DND-41 (cell line): ENCODE measurements around the gene SULT1C3.

Source experiments
- ATAC-seq: fragments of 200-7000 bp; cut with Tn5 transposase; 3 replicates; pipeline ENCODE4 v1.9.1; 2021; ENCODE audit warnings: low read depth; ENCODE audit not compliant: insufficient read depth
- DNase-seq: peaks from one replicate; pipeline ENCODE4 v3.0.0-alpha.2; 2020
- H2AFZ ChIP-seq: 2 replicates; pipeline ENCODE4 v1.6.0; 2012; ENCODE audit warnings: low read depth, low read length
- H3K27ac ChIP-seq: 2 replicates; pipeline ENCODE4 v1.5.1; 2012; ENCODE audit warnings: low read length, inconsistent platforms
- H3K27me3 ChIP-seq: fragments of 200-600 bp; sonication (generic); 2 replicates; pipeline ENCODE4 v1.6.0; 2012; ENCODE audit warnings: low read length, mild to moderate bottlenecking, inconsistent platforms; ENCODE audit not compliant: insufficient read depth, poor library complexity
- H3K36me3 ChIP-seq: 2 replicates; pipeline ENCODE4 v1.5.1; 2012; ENCODE audit warnings: low read length, inconsistent platforms; ENCODE audit not compliant: insufficient read depth
- H3K4me1 ChIP-seq: 2 replicates; pipeline ENCODE4 v1.5.1; 2012; ENCODE audit warnings: mild to moderate bottlenecking, low read length; ENCODE audit not compliant: insufficient read depth
- H3K4me2 ChIP-seq: 2 replicates; pipeline ENCODE4 v1.6.0; 2012; ENCODE audit warnings: mild to moderate bottlenecking, moderate library complexity, low read length, inconsistent platforms; ENCODE audit not compliant: insufficient read depth
- H3K4me3 ChIP-seq, 2 experiments: fragments of 200-600 bp in 1 of 2; shearing (Covaris generic) in 1 of 2; 2 replicates each; pipeline ENCODE4 v1.5.1; 2012 to 2016; ENCODE audit warnings: inconsistent platforms in 2 of 2, low read length in 2 of 2, mild to moderate bottlenecking in 2 of 2, low read depth in 1 of 2, moderate library complexity in 1 of 2
- H3K79me2 ChIP-seq: 2 replicates; pipeline ENCODE4 v1.6.0; 2012; ENCODE audit warnings: low read length, inconsistent platforms; ENCODE audit not compliant: insufficient read depth
- H3K9ac ChIP-seq: 2 replicates; pipeline ENCODE4 v1.6.0; 2012; ENCODE audit warnings: low read depth, mild to moderate bottlenecking, inconsistent platforms, low read length, moderate library complexity
- H3K9me3 ChIP-seq: 2 replicates; pipeline ENCODE4 v1.5.1; 2012; ENCODE audit warnings: low read length, moderate library complexity, mild to moderate bottlenecking, inconsistent platforms; ENCODE audit not compliant: insufficient read depth, severe bottlenecking
- H4K20me1 ChIP-seq: 2 replicates; pipeline ENCODE4 v1.6.0; 2012; ENCODE audit warnings: low read length; ENCODE audit not compliant: insufficient read depth
- EZH2 ChIP-seq: IDR thresholded peaks from 3 replicates; pipeline ENCODE4 v1.6.1; 2012; ENCODE audit warnings: borderline replicate concordance, low read depth, mild to moderate bottlenecking, moderate library complexity, low read length, inconsistent platforms; ENCODE audit not compliant: severe bottlenecking
- TF ChIP-seq, protein P1 (sequence below): IDR thresholded peaks from 2 replicates; pipeline ENCODE4 v1.5.1; 2012; ENCODE audit warnings: borderline replicate concordance, low read length, moderate library complexity, mild to moderate bottlenecking; ENCODE audit not compliant: poor library complexity, severe bottlenecking; ENCODE audit errors: extremely low read depth

The SULT1C3 gene

DNA sequence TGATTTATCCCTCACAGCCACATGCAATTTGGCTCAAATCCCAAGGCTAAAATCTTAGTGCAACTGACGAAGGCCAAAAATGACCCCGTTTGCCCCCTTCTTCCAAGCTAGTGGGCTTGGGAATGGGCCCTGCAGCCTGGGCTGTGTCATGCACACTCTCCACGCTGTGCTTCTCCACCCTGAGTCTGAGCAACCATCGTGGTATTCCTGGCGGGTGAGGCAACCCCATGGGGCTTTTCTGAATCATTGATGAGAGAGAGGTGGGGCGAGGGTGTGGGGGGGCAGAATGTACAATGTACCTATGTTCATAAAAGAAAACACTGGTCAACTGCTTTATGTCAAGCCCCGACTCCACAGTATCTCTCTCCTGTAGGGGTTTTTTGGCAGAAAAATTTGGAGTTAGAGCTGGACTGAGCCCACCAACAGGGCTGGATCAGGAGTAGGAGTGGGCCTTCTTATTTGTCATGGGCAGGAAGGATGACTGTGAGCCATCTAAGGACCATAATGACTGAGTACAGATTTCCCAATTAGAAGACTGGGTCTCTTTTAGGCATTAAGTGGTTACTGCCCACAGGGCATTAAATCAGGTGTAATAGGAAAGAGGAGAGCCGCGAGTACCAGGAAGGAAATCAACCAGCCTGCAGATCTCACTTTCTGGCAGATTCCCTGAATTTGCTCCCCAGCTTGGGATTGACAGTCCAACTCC lies 57.8 kb downstream of the SULT1C3 start:
- ATAC-seq: no peak
- Histone ChIP-seq H3K4me3 (no peak overlapping the region), H3K4me1 (no peaks in the 10 kb centered on the region), H3K9ac (no peak overlapping the region), H3K9me3 (no peaks in the 10 kb centered on the region), H2AFZ (no peak overlapping the region), H3K4me2 (no peak overlapping the region), H4K20me1 (no peaks in the 10 kb centered on the region), H3K27me3 (no peaks in the 10 kb centered on the region), H3K79me2 (no peaks in the 10 kb centered on the region), H3K36me3 (no peaks in the 10 kb centered on the region), H3K27ac (no peak overlapping the region)
- no peak for DNase-seq
- TF ChIP-seq, protein P1, sequence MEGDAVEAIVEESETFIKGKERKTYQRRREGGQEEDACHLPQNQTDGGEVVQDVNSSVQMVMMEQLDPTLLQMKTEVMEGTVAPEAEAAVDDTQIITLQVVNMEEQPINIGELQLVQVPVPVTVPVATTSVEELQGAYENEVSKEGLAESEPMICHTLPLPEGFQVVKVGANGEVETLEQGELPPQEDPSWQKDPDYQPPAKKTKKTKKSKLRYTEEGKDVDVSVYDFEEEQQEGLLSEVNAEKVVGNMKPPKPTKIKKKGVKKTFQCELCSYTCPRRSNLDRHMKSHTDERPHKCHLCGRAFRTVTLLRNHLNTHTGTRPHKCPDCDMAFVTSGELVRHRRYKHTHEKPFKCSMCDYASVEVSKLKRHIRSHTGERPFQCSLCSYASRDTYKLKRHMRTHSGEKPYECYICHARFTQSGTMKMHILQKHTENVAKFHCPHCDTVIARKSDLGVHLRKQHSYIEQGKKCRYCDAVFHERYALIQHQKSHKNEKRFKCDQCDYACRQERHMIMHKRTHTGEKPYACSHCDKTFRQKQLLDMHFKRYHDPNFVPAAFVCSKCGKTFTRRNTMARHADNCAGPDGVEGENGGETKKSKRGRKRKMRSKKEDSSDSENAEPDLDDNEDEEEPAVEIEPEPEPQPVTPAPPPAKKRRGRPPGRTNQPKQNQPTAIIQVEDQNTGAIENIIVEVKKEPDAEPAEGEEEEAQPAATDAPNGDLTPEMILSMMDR: no peak
- TF ChIP-seq EZH2: no peak

DNA sequence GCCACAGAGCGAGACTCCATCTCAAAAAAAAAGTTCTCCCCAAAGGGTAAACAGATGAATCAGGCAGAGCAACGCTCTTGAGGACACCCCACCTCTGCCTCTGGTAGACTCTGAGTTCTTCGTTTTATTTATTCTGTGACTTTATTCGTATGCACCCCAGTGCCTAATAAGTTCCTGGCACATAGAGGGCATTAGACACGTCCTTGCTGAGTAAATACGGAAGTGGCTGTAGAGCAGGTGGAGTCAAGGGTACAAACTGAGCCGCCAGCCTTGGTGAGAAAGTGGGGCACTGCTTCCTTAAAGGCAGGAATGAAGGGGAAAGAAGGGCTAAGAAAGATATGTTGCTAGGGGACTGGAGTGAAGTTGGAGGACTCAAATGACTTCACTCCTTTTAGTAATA lies 61.8 kb downstream of the SULT1C3 start:
- Histone ChIP-seq H3K9ac (no peak overlapping the region), H3K4me2 (no peak overlapping the region), H3K9me3 (no peaks in the 10 kb centered on the region), H3K4me1 (no peaks in the 10 kb centered on the region), H3K79me2 (no peaks in the 10 kb centered on the region), H3K4me3 (no peak overlapping the region), H3K36me3 (no peaks in the 10 kb centered on the region), H2AFZ (no peak overlapping the region), H4K20me1 (no peaks in the 10 kb centered on the region), H3K27me3 (no peaks in the 10 kb centered on the region), H3K27ac (no peak overlapping the region)
- TF ChIP-seq EZH2: no peak
- TF ChIP-seq, protein P1: no peak
- ATAC-seq: no peak
- DNase-seq: no peak

DNA sequence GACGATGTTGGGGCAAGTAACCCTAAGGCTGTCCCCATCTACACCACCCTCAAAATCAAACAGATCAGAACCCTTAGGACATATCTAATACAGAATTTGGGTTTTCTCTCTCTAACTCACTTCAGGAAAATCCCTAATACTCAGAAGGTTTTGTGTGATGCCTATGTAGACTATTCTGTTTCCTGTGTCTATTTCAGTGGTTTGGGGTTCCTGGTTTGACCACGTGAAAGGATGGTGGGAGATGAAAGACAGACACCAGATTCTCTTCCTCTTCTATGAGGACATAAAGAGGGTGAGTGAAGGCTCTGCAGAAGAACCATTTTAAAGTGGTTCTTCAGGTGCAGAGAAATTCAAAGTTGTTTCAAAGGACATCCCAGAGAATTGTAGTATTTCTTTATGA lies 65.2 kb downstream of the SULT1C3 start:
- H3K9ac ChIP-seq: no peak overlapping the region
- H2AFZ ChIP-seq: no peak overlapping the region
- no peaks in the 10 kb centered on the region for H4K20me1 ChIP-seq
- H3K27ac ChIP-seq: no peak overlapping the region
- DNase-seq: no peak
- H3K4me2 ChIP-seq: no peak overlapping the region
- no peaks in the 10 kb centered on the region for H3K27me3 ChIP-seq
- no peak overlapping the region for H3K4me3 ChIP-seq
- no peak for ATAC-seq
- no peaks in the 10 kb centered on the region for H3K9me3 ChIP-seq
- TF ChIP-seq, protein P1: no peak
- TF ChIP-seq EZH2: no peak
- H3K79me2 ChIP-seq: no peaks in the 10 kb centered on the region
- H3K36me3 ChIP-seq: no peaks in the 10 kb centered on the region
- no peaks in the 10 kb centered on the region for H3K4me1 ChIP-seq

DNA sequence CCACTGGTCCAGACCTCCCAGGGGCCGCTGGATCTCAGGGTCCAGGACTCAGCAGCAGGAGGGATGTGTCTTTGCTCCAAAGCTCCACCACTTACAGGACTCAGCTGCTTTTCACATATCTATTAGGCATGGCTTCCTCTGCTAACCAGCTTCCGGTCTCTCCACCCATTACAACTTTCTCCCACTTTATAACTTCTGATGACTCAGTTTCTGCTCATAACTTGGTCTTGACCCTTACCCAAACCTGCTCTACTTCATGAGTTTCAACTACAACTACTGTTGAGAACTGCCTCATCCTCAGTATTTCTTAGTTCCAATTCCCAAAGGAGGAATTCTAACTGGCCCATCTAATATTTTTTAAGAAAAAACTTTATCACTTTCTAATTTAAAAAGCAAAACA lies 66.1 kb downstream of the SULT1C3 start:
- no peak for ATAC-seq
- TF ChIP-seq, protein P1: no peak
- no peak for TF ChIP-seq EZH2
- Histone ChIP-seq H3K27ac (no peak overlapping the region), H3K27me3 (no peaks in the 10 kb centered on the region), H3K9ac (no peak overlapping the region), H3K4me3 (no peak overlapping the region), H2AFZ (no peak overlapping the region), H4K20me1 (no peaks in the 10 kb centered on the region), H3K36me3 (no peaks in the 10 kb centered on the region), H3K4me1 (no peaks in the 10 kb centered on the region), H3K79me2 (no peaks in the 10 kb centered on the region), H3K9me3 (no peaks in the 10 kb centered on the region), H3K4me2 (no peak overlapping the region)
- no peak for DNase-seq
